BLaER1 (cell line): Measurements from ENCODE around the gene INSIG1.
A peak's percentile ranks its signal among the peaks of the same experiment; 100 is the strongest.

Experiments used
- H3K27ac ChIP-seq: shearing (Covaris generic); formaldehyde crosslinking; 2 replicates; pipeline ENCODE4 v1.8.1; 2022
- H3K27me3 ChIP-seq: shearing (Covaris generic); formaldehyde crosslinking; 2 replicates; pipeline ENCODE4 v1.8.1; 2022
- H3K36me3 ChIP-seq: shearing (Covaris generic); formaldehyde crosslinking; 2 replicates; pipeline ENCODE4 v1.8.1; 2022
- H3K4me1 ChIP-seq: shearing (Covaris generic); formaldehyde crosslinking; 2 replicates; pipeline ENCODE4 v1.8.1; 2022
- H3K4me2 ChIP-seq: shearing (Covaris generic); formaldehyde crosslinking; 2 replicates; pipeline ENCODE4 v1.8.1; 2022
- H3K4me3 ChIP-seq: shearing (Covaris generic); formaldehyde crosslinking; 2 replicates; pipeline ENCODE4 v1.8.1; 2022
- H3K9ac ChIP-seq: shearing (Covaris generic); formaldehyde crosslinking; 2 replicates; pipeline ENCODE4 v1.8.1; 2022
- H3K9me3 ChIP-seq: shearing (Covaris generic); formaldehyde crosslinking; 2 replicates; pipeline ENCODE4 v1.8.1; 2022
- H4K20me1 ChIP-seq: shearing (Covaris generic); formaldehyde crosslinking; 2 replicates; pipeline ENCODE4 v1.8.1; 2022
- Cebpa-rat ChIP-seq: shearing (Covaris generic); IDR thresholded peaks from 2 replicates; pipeline ENCODE4 v1.8.1; 2022

Gene INSIG1

DNA sequence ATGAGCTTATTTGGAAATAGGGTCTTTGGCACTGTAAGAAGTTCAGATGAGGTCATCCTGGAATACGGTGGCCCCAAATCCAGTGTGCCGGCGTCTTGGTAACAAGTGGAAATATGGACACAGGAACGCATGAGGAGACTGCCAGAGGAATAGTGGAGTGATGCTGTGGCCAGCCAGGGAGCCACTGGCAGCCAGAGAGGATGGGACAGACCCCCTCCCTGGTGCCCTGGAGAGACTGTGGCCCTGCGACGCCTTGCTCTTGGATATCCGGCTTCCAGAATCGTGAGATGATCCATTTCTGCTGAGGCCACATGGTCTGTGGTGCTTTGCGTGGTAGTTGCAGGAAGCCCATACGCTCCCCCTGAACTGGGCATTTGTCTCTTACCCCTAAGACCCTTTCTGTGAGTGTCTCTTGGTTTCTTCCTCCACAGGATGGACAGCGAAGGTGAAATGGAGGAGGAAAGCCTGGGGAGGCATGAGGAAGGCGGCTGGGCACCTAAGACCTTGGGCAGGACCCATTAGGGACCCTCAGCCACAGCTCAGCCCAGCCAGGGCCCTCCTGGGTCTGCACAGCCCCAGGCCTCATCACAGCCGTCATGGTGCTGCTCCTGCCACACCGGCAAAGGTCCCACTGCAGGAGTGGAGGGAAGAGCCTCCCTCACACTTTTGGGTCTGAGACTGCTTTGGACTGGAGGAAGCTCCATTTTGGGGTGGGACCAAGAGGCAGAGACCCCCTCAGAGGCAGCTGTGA is 53.6 kb downstream of the INSIG1 start:
- Histone ChIP-seq H3K27me3 (no peaks in the 10 kb centered on the region), H3K4me1 (peaks cover 37% of the 10 kb centered on the region), H3K4me2 (no peak overlapping the region), H4K20me1 (peaks cover 10% of the 10 kb centered on the region; the same call in 1 of the 2 replicates), H3K9me3 (no peaks in the 10 kb centered on the region), H3K36me3 (peaks cover 16% of the 10 kb centered on the region; the same call in 1 of the 2 replicates), H3K4me3 (no peak overlapping the region), H3K27ac (0 out of 2 replicates have a peak overlapping the region, but pooled peaks have one; percentile 3), H3K9ac (no peak overlapping the region)
- TF ChIP-seq Cebpa-rat = no peak

- peaks cover 46% of the 10 kb centered on the region for H3K4me1 ChIP-seq
Measured at GRCh38 chr7:155352076-155352752, 54.5 kb downstream of the INSIG1 start.

DNA sequence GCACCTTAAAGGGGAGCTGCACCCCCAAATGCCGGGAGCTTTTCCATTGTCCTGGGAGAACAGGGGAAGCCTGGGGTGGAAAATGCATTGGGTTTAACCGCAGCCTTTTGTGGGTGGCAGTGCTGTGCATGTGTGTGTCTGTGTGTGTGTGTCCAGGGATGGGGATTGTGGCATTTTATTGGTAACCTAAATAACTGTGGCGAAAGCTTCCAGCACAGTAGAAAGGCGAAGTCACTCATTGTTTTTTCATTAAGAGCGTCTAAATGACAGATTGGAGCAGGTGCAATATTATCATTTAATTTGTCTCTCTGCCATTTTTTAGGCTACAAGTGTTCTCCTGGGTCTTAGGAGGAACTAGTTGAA is 55.1 kb downstream of the INSIG1 start:
- Histone ChIP-seq H3K36me3 (peaks cover 18% of the 10 kb centered on the region; the same call in 1 of the 2 replicates), H4K20me1 (peaks cover 10% of the 10 kb centered on the region; the same call in 1 of the 2 replicates), H3K9ac (no peak overlapping the region), H3K4me2 (no peak overlapping the region), H3K27me3 (no peaks in the 10 kb centered on the region), H3K9me3 (no peaks in the 10 kb centered on the region), H3K27ac (no peak overlapping the region), H3K4me3 (no peak overlapping the region), H3K4me1 (peaks cover 52% of the 10 kb centered on the region)
- no peak for TF ChIP-seq Cebpa-rat

More at GRCh38 chr7:155352076-155352752, 54.5 kb downstream of the INSIG1 start:
- Histone ChIP-seq H3K27me3 (no peaks in the 10 kb centered on the region), H3K36me3 (peaks cover 18% of the 10 kb centered on the region; the same call in 1 of the 2 replicates), H3K9ac (no peak overlapping the region), H4K20me1 (peaks cover 10% of the 10 kb centered on the region; the same call in 1 of the 2 replicates), H3K4me2 (no peak overlapping the region), H3K27ac (0 out of 2 replicates have a peak overlapping the region, but pooled peaks have one; percentile 3), H3K9me3 (no peaks in the 10 kb centered on the region), H3K4me3 (no peak overlapping the region)
- no peak for TF ChIP-seq Cebpa-rat

DNA sequence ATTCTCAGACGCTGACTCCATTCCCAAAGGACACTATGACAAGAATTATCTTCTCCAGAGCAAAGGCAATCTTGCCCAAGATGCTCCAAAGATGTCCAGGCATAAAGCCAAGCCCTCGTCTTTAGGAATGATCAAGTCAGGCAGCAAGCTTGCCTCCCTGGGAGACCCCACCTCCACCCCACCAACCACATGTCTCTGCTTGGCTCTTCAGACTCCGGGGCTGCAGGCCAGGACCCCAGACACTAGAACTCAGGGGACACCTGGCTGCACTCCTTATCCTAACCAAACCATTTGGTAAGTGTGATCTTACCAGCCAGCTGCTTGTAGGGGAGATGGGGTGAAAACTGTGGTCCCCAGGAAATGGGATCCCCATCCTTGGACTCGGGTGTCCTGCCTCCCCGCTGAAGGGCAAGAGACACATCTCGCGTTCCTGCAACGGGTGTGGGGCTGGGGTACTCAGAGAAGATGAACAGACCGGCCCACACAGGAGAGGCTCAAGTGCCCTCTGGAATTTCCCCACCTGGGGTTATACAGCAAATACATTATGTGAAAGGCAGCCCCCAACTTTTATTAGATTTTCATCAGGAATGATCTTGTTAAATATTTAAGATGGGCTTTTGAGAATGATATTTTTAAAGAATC is 55.7 kb downstream of the INSIG1 start:
- Histone ChIP-seq H4K20me1 (peaks cover 10% of the 10 kb centered on the region; the same call in 1 of the 2 replicates), H3K27ac (no peak overlapping the region), H3K4me3 (no peak overlapping the region), H3K27me3 (no peaks in the 10 kb centered on the region), H3K4me2 (no peak overlapping the region), H3K9me3 (no peaks in the 10 kb centered on the region), H3K4me1 (peaks cover 58% of the 10 kb centered on the region), H3K36me3 (peaks cover 18% of the 10 kb centered on the region; the same call in 1 of the 2 replicates), H3K9ac (no peak overlapping the region)
- no peak for TF ChIP-seq Cebpa-rat

GRCh38 chr7:155354371-155355048 is 56.8 kb downstream of the INSIG1 start:
- no peak overlapping the region for H3K4me3 ChIP-seq
- peaks cover 62% of the 10 kb centered on the region for H3K4me1 ChIP-seq
- no peak overlapping the region for H3K9ac ChIP-seq
- H3K27ac ChIP-seq = no peak overlapping the region
- peaks cover 18% of the 10 kb centered on the region; the same call in 1 of the 2 replicates for H3K36me3 ChIP-seq
- no peaks in the 10 kb centered on the region for H3K9me3 ChIP-seq
- H3K4me2 ChIP-seq = peak overlapping the region; percentile 99; the same call in 1 of the 2 replicates
- no peak for TF ChIP-seq Cebpa-rat
- peaks cover 10% of the 10 kb centered on the region; the same call in 1 of the 2 replicates for H4K20me1 ChIP-seq
- no peaks in the 10 kb centered on the region for H3K27me3 ChIP-seq

DNA sequence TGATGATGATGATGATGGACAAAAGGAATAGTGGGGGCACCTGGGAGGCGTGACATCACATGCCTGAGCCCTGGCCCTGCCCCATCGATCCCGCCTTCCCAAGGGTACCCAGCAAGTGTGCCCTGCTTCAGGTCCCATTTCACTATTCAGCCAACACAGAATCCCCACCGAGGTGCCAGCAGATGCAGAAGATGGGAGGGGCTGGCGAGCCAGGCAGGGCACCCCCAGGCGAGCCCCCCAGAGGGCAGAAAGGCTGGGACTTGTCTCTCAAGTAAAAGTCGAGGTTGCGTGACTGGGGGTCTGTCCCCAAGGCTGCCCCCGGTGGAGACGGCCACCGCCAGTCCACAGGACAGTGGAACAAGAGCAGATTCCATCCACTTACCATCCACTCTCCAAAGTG is 57.5 kb downstream of the INSIG1 start:
- Histone ChIP-seq H3K9me3 (no peaks in the 10 kb centered on the region), H3K27me3 (no peaks in the 10 kb centered on the region), H3K4me1 (peaks cover 62% of the 10 kb centered on the region), H3K27ac (peak overlapping the region; percentile 98), H3K9ac (no peak overlapping the region), H4K20me1 (peaks cover 10% of the 10 kb centered on the region; the same call in 1 of the 2 replicates), H3K4me3 (no peak overlapping the region), H3K36me3 (peaks cover 18% of the 10 kb centered on the region; the same call in 1 of the 2 replicates), H3K4me2 (peak overlapping the region; percentile 99; the same call in 1 of the 2 replicates)
- TF ChIP-seq Cebpa-rat = no peak

GRCh38 chr7:155355745-155356144 is 58.1 kb downstream of the INSIG1 start:
- Histone ChIP-seq H3K27me3 (no peaks in the 10 kb centered on the region), H3K4me3 (no peak overlapping the region), H3K9ac (no peak overlapping the region), H3K27ac (peak overlapping the region; percentile 98), H3K4me1 (peaks cover 68% of the 10 kb centered on the region), H3K9me3 (no peaks in the 10 kb centered on the region), H3K36me3 (peaks cover 18% of the 10 kb centered on the region; the same call in 1 of the 2 replicates), H4K20me1 (peaks cover 10% of the 10 kb centered on the region; the same call in 1 of the 2 replicates), H3K4me2 (peak overlapping the region; percentile 99)
- no peak for TF ChIP-seq Cebpa-rat

GRCh38 chr7:155356323-155357105 is 58.8 kb downstream of the INSIG1 start:
- Histone ChIP-seq H3K27ac (peak overlapping the region; percentile 98), H3K9me3 (no peaks in the 10 kb centered on the region), H3K4me2 (peak overlapping the region; percentile 99), H3K4me1 (peaks cover 71% of the 10 kb centered on the region), H3K36me3 (peaks cover 18% of the 10 kb centered on the region; the same call in 1 of the 2 replicates), H3K9ac (peak overlapping the region; percentile 89), H3K4me3 (no peak overlapping the region), H3K27me3 (no peaks in the 10 kb centered on the region), H4K20me1 (peaks cover 10% of the 10 kb centered on the region; the same call in 1 of the 2 replicates)
- TF ChIP-seq Cebpa-rat = no peak
